HepG2 (cell line): Measurements from ENCODE around the gene DNMT3A. TPM values are rescaled to one million over a fixed set of nuclear protein-coding genes. Genes with fewer than 3 reads are reported as not detected.

Source experiments
- ARNT ChIP-seq: fragments of 450-650 bp; IDR thresholded peaks from 2 replicates; pipeline ENCODE4 v1.6.1; 2017
- ATF7 ChIP-seq, 2 experiments: fragments of 450-650 bp in 1 of 2; sonication (generic) in 1 of 2; formaldehyde crosslinking in 1 of 2; IDR thresholded peaks; 2 replicates each; pipeline versions ENCODE4 v1.4.0 to v1.6.1; 2016 to 2020; ENCODE audit warnings: antibody characterized with exemption in 1 of 2, mild to moderate bottlenecking in 1 of 2, missing genetic modification reagents in 1 of 2
- BORCS8-MEF2B ChIP-seq: sonication (generic); formaldehyde crosslinking; IDR thresholded peaks from 2 replicates; pipeline ENCODE4 v1.8.0; 2022; ENCODE audit warnings: mild to moderate bottlenecking, missing genetic modification reagents
- CCAR2 ChIP-seq: fragments of 200-400 bp; formaldehyde crosslinking; optimal IDR thresholded peaks from 2 replicates; pipeline ENCODE3; 2018; ENCODE audit warnings: low read depth, mild to moderate bottlenecking, low read length, moderate library complexity
- DMAP1 ChIP-seq: IDR thresholded peaks from 2 replicates; pipeline ENCODE4 v1.6.1; 2016
- FLYWCH1 ChIP-seq: sonication (generic); formaldehyde crosslinking; IDR thresholded peaks from 2 replicates; pipeline ENCODE4 v1.8.1; 2023; ENCODE audit warnings: mild to moderate bottlenecking, missing genetic modification reagents
- HOXD1 ChIP-seq: sonication (generic); formaldehyde crosslinking; IDR thresholded peaks from 2 replicates; pipeline ENCODE4 v1.5.0; 2020; ENCODE audit warnings: missing genetic modification reagents
- IKZF1 ChIP-seq: fragments of 450-650 bp; IDR thresholded peaks from 2 replicates; pipeline ENCODE4 v1.7.1; 2016
- JUND ChIP-seq: sonication (generic); formaldehyde crosslinking; IDR thresholded peaks from 2 replicates; pipeline ENCODE4 v1.8.0; 2022; ENCODE audit warnings: mild to moderate bottlenecking, missing genetic modification reagents
- MAFF ChIP-seq: IDR thresholded peaks from 2 replicates; pipeline ENCODE4 v1.6.1; 2011; ENCODE audit warnings: low read depth, low read length, improper control_type of control experiment
- NCOR1 ChIP-seq: fragments of 200-600 bp; sonication (generic); IDR thresholded peaks from 2 replicates; pipeline ENCODE4 v1.7.0; 2017; ENCODE audit warnings: antibody characterized with exemption, low read length, borderline replicate concordance
- NFKB2 ChIP-seq: sonication (generic); formaldehyde crosslinking; IDR thresholded peaks from 2 replicates; pipeline ENCODE4 v1.4.0; 2020; ENCODE audit warnings: missing genetic modification reagents, borderline replicate concordance
- RARG ChIP-seq: sonication (generic); formaldehyde crosslinking; IDR thresholded peaks from 2 replicates; pipeline ENCODE4 v1.4.0; 2020; ENCODE audit warnings: low read depth, mild to moderate bottlenecking, missing genetic modification reagents
- SIX1 ChIP-seq: sonication (generic); formaldehyde crosslinking; IDR thresholded peaks from 2 replicates; pipeline ENCODE4 v1.4.0; 2020; ENCODE audit warnings: missing genetic modification reagents, borderline replicate concordance
- SMC3 ChIP-seq: IDR thresholded peaks from 2 replicates; pipeline ENCODE4 v1.6.1; 2011; ENCODE audit warnings: low read length, improper control_type of control experiment
- SNAPC2 ChIP-seq: sonication (generic); formaldehyde crosslinking; IDR thresholded peaks from 2 replicates; pipeline ENCODE4 v1.8.1; 2022; ENCODE audit warnings: mild to moderate bottlenecking, missing genetic modification reagents
- SRSF1 ChIP-seq: fragments of 200-400 bp; formaldehyde crosslinking; optimal IDR thresholded peaks from 2 replicates; pipeline ENCODE3; 2017; ENCODE audit warnings: mild to moderate bottlenecking, low read depth, low read length, moderate library complexity
- TOE1 ChIP-seq: sonication (generic); formaldehyde crosslinking; IDR thresholded peaks from 2 replicates; pipeline ENCODE4 v1.4.0; 2020; ENCODE audit warnings: mild to moderate bottlenecking, missing genetic modification reagents
- TRIM24 ChIP-seq: sonication (generic); formaldehyde crosslinking; IDR thresholded peaks from 2 replicates; pipeline ENCODE4 v1.8.0; 2022; ENCODE audit warnings: mild to moderate bottlenecking, missing genetic modification reagents
- ZKSCAN1 ChIP-seq: fragments of 150-350 bp; IDR thresholded peaks from 2 replicates; pipeline ENCODE4 v1.6.1; 2014; ENCODE audit warnings: low read length
- ZNF10 ChIP-seq: sonication (generic); formaldehyde crosslinking; IDR thresholded peaks from 2 replicates; pipeline ENCODE4 v1.4.0; 2020; ENCODE audit warnings: mild to moderate bottlenecking, low read depth, missing genetic modification reagents, borderline replicate concordance
- ZNF180 ChIP-seq: sonication (generic); formaldehyde crosslinking; IDR thresholded peaks from 2 replicates; pipeline ENCODE4 v1.4.0; 2020; ENCODE audit warnings: low read depth, missing genetic modification reagents, borderline replicate concordance
- ZNF841 ChIP-seq: sonication (generic); formaldehyde crosslinking; IDR thresholded peaks from 2 replicates; pipeline ENCODE4 v1.8.1; 2023; ENCODE audit warnings: missing genetic modification reagents, borderline replicate concordance
- ZNF879 ChIP-seq: sonication (generic); formaldehyde crosslinking; IDR thresholded peaks from 2 replicates; pipeline ENCODE4 v1.8.1; 2023; ENCODE audit warnings: missing genetic modification reagents
- polyA plus RNA-seq, 8 experiments: library from polyadenylated mRNA; depleted of rRNA in 3 of 8; stranded (reverse) in 7 of 8; unstranded in 1 of 8; fragments of >200 nt; fragmentation: Illumina TruSeq in 4 of 8; extraction: Trizol in 4 of 8; gene quantifications; 2 replicates each; pipeline versions ENCODE4 v1.2.1 to v1.2.3, GENCODE V29; 2011 to 2016; ENCODE audit warnings: low read depth in 4 of 8, missing spikeins in 1 of 8, mixed read lengths in 1 of 8; ENCODE audit not compliant: insufficient read depth in 1 of 8
- total RNA-seq, 5 experiments: library from RNA; depleted of rRNA; stranded (reverse); fragments of >200 nt; fragmentation: Illumina TruSeq; extraction: Trizol; gene quantifications; 2 replicates each; pipeline ENCODE4 v1.2.3, GENCODE V29; 2016; ENCODE audit warnings: low read depth in 1 of 5
- TF ChIP-seq, protein P1 (sequence below): sonication (generic); formaldehyde crosslinking; IDR thresholded peaks from 2 replicates; pipeline ENCODE4 v1.8.1; 2023; ENCODE audit warnings: mild to moderate bottlenecking, inconsistent platforms, moderate library complexity, missing genetic modification reagents, borderline replicate concordance
- TF ChIP-seq, protein P2 (sequence below): sonication (generic); formaldehyde crosslinking; IDR thresholded peaks from 2 replicates; pipeline ENCODE4 v1.4.0; 2020; ENCODE audit warnings: missing genetic modification reagents
- TF ChIP-seq, protein P3 (sequence below): sonication (generic); formaldehyde crosslinking; IDR thresholded peaks from 2 replicates; pipeline ENCODE4 v1.4.0; 2020; ENCODE audit warnings: missing genetic modification reagents
- TF ChIP-seq, protein P4 (sequence below): sonication (generic); formaldehyde crosslinking; IDR thresholded peaks from 2 replicates; pipeline ENCODE4 v1.5.0; 2020; ENCODE audit warnings: missing genetic modification reagents

Gene DNMT3A
- total and polyA plus RNA-seq, 2 of the 13 experiments (the other 11 are each of a cell fraction or from before 2014, with no cell fraction given) = 14.7 to 29.1 TPM

DNA sequence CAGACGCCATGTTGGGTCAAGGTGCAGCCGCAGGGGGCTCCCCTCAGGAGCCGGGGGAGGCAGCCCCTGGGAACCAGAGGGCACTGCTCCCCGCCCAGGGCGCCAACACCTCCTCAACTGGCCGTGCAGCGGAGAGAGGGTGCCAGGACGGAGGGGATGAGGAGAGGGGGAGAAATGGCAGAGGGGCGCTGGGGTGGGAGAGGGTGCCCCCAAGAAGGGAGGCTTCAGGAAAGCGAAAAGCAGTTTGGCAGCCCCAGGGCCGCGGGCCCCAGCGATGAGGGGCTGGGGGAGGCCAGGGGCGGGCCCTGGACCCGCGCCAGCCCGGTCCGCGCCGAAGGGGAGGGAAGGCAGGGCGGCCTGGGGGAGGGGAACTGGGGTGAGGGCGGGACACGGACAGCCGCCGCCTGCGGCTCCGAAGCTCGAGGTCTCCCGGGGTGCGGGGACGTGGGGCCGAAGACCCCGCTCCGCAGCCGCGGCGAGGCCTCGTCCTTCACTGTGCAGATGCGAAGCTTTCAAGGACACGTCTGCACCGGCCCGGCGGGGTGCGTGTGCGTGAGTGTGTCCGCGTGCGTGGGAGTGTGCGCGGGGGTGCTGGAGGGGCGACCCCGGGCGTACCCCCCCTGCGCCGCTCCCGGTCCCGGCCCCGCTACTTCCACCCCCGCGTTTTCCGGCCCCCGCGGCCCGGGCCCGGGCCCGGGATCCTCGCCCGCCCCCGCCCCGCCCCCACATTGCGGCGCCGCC lies 1.4 kb downstream of the DNMT3A start (continued):
- TF ChIP-seq RARG (CRISPR knock-in tag) = no peak
- TF ChIP-seq ZNF841 = no peak
- TF ChIP-seq, protein P1, sequence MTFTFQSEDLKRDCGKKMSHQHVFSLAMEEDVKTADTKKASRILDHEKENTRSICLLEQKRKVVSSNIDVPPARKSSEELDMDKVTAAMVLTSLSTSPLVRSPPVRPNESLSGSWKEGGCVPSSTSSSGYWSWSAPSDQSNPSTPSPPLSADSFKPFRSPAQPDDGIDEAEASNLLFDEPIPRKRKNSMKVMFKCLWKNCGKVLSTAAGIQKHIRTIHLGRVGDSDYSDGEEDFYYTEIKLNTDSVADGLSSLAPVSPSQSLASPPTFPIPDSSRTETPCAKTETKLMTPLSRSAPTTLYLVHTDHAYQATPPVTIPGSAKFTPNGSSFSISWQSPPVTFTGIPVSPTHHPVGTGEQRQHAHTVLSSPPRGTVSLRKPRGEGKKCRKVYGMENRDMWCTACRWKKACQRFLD (CRISPR knock-in tag) = no peak
- no peak for TF ChIP-seq SNAPC2 (CRISPR knock-in tag)
- no peak for TF ChIP-seq SMC3
- no peak for TF ChIP-seq ZKSCAN1
- TF ChIP-seq IKZF1 = no peak
- TF ChIP-seq SRSF1 = peak; percentile 55
- TF ChIP-seq ZNF180 (CRISPR knock-in tag) = no peak
- no peak for TF ChIP-seq SIX1 (CRISPR knock-in tag)
- no peak for TF ChIP-seq ZNF10 (CRISPR knock-in tag)
- no peak for TF ChIP-seq TOE1 (CRISPR knock-in tag)
- TF ChIP-seq BORCS8-MEF2B (CRISPR knock-in tag) = no peak
- TF ChIP-seq, protein P2, sequence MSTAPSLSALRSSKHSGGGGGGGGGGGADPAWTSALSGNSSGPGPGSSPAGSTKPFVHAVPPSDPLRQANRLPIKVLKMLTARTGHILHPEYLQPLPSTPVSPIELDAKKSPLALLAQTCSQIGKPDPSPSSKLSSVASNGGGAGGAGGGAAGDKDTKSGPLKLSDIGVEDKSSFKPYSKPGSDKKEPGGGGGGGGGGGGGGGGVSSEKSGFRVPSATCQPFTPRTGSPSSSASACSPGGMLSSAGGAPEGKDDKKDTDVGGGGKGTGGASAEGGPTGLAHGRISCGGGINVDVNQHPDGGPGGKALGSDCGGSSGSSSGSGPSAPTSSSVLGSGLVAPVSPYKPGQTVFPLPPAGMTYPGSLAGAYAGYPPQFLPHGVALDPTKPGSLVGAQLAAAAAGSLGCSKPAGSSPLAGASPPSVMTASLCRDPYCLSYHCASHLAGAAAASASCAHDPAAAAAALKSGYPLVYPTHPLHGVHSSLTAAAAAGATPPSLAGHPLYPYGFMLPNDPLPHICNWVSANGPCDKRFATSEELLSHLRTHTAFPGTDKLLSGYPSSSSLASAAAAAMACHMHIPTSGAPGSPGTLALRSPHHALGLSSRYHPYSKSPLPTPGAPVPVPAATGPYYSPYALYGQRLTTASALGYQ = no peak
- TF ChIP-seq FLYWCH1 (CRISPR knock-in tag) = no peak
- peak; percentile 15; the same call in 1 of the 2 replicates for TF ChIP-seq NFKB2 (CRISPR knock-in tag)
- TF ChIP-seq DMAP1 (CRISPR knock-in tag) = no peak
- TF ChIP-seq, protein P3, sequence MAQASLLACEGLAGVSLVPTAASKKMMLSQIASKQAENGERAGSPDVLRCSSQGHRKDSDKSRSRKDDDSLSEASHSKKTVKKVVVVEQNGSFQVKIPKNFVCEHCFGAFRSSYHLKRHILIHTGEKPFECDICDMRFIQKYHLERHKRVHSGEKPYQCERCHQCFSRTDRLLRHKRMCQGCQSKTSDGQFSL (CRISPR knock-in tag) = no peak
- TF ChIP-seq, protein P4, sequence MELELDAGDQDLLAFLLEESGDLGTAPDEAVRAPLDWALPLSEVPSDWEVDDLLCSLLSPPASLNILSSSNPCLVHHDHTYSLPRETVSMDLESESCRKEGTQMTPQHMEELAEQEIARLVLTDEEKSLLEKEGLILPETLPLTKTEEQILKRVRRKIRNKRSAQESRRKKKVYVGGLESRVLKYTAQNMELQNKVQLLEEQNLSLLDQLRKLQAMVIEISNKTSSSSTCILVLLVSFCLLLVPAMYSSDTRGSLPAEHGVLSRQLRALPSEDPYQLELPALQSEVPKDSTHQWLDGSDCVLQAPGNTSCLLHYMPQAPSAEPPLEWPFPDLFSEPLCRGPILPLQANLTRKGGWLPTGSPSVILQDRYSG (CRISPR knock-in tag) = no peak
- TF ChIP-seq JUND (CRISPR knock-in tag) = no peak
- no peak for TF ChIP-seq NCOR1
- TF ChIP-seq ARNT = no peak
- no peak for TF ChIP-seq ZNF879 (CRISPR knock-in tag)
- TF ChIP-seq CCAR2 = no peak
- no peak for TF ChIP-seq TRIM24 (CRISPR knock-in tag)
- TF ChIP-seq MAFF = no peak
- no peak for TF ChIP-seq ATF7 (IDR thresholded peaks at IDR 0.05)
- TF ChIP-seq ATF7 (CRISPR knock-in tag; IDR thresholded peaks at IDR 0.05) = no peak
- TF ChIP-seq HOXD1 (CRISPR knock-in tag) = no peak
